B cell (primary cell): ENCODE measurements around the gene NAMPT. TPM values are rescaled to one million over a fixed set of nuclear protein-coding genes. Genes with fewer than 3 reads are reported as not detected.

Experiments
- ATAC-seq: fragments of 200-7000 bp; cut with Tn5 transposase; one replicate; pipeline ENCODE4 v1.10.0; 2021; ENCODE audit warnings: low read depth, mild to moderate bottlenecking, moderate number of reproducible peaks, moderate library complexity
- CTCF ChIA-PET: fragments of 350-600 bp; sonication (Branson Sonifier 250); formaldehyde crosslinking; loops from one replicate; lab custom pipeline; 2021; ENCODE audit warnings: antibody characterized with exemption, inconsistent platforms; lab: Charles Lee
- POLR2A ChIA-PET: fragments of 350-600 bp; sonication (Branson Sonifier 250); formaldehyde crosslinking; loops from one replicate; lab custom pipeline; 2021; ENCODE audit warnings: antibody characterized with exemption; lab: Charles Lee
- DNase-seq: peaks from one replicate; pipeline ENCODE4 v3.0.0; 2013
- H2AFZ ChIP-seq: 2 replicates; pipeline ENCODE4 v1.6.1; 2012; ENCODE audit warnings: mild to moderate bottlenecking, low read depth, low read length; ENCODE audit not compliant: insufficient read depth, poor library complexity, severe bottlenecking
- H3K27ac ChIP-seq, 2 donors: 1 replicate in 1 of 2; 2 replicates in 1 of 2; pipeline ENCODE4 v1.5.1; 2012 to 2013; ENCODE audit warnings: low read length in 2 of 2, mild to moderate bottlenecking in 2 of 2, moderate library complexity in 1 of 2
- H3K27me3 ChIP-seq, 4 experiments: fragments of 200-600 bp in 1 of 4; sonication (generic) in 1 of 4; replicated peaks in 1 of 4; 1 replicate in 2 of 4; 2 replicates in 2 of 4; pipeline versions ENCODE4 v1.6.1 to v1.7.0; 2013 to 2016; ENCODE audit warnings: low read length in 3 of 4, mild to moderate bottlenecking in 2 of 4, mixed read lengths in 1 of 4, moderate library complexity in 1 of 4; ENCODE audit not compliant: insufficient read depth in 4 of 4, control insufficient read depth in 3 of 4; ENCODE audit errors: control extremely low read depth in 1 of 4
- H3K36me3 ChIP-seq, 2 experiments: replicated peaks in 1 of 2; 1 replicate in 1 of 2; 2 replicates in 1 of 2; pipeline versions ENCODE4 v1.6.1 to v1.7.1; 2013; ENCODE audit warnings: low read length in 1 of 2; ENCODE audit not compliant: insufficient read depth in 2 of 2, control insufficient read depth in 1 of 2; ENCODE audit errors: control extremely low read depth in 1 of 2, extremely low read depth in 1 of 2
- H3K4me1 ChIP-seq, 2 donors: fragments of 200-600 bp in 1 of 2; sonication (generic) in 1 of 2; 1 replicate in 1 of 2; 2 replicates in 1 of 2; pipeline versions ENCODE4 v1.5.1 to v1.6.1; 2013 to 2017; ENCODE audit warnings: low read length in 2 of 2; ENCODE audit not compliant: control insufficient read depth in 2 of 2, insufficient read depth in 2 of 2
- H3K4me2 ChIP-seq: replicated peaks from 2 replicates; pipeline ENCODE3; 2012; ENCODE audit warnings: mild to moderate bottlenecking, low read depth, low read length; ENCODE audit not compliant: poor library complexity, severe bottlenecking
- H3K4me3 ChIP-seq, 5 experiments: fragments of 200-600 bp in 1 of 5; sonication (generic) in 1 of 5; 1 replicate in 3 of 5; 2 replicates in 2 of 5; pipeline versions ENCODE4 v1.5.1 to v1.7.0; 2011 to 2016; ENCODE audit warnings: low read length in 4 of 5, mild to moderate bottlenecking in 4 of 5, low read depth in 2 of 5, control low read depth in 1 of 5, moderate library complexity in 1 of 5; ENCODE audit not compliant: insufficient read depth in 1 of 5; ENCODE audit errors: control extremely low read depth in 1 of 5, extremely low read depth in 1 of 5
- H3K79me2 ChIP-seq: fragments of 200-600 bp; sonication (generic); one replicate; pipeline ENCODE4 v1.6.0; 2016; ENCODE audit warnings: low read length; ENCODE audit not compliant: control insufficient read depth, insufficient read depth
- H3K9ac ChIP-seq: fragments of 200-600 bp; sonication (generic); 2 replicates; pipeline ENCODE4 v1.6.1; 2017; ENCODE audit warnings: mild to moderate bottlenecking, low read length, moderate library complexity
- H3K9me3 ChIP-seq, 3 donors: one replicate each; pipeline versions ENCODE4 v1.6.1 to v1.7.1; 2013; ENCODE audit warnings: low read length in 2 of 3; ENCODE audit not compliant: control insufficient read depth in 2 of 3, insufficient read depth in 1 of 3; ENCODE audit errors: control extremely low read depth in 1 of 3
- H4K20me1 ChIP-seq: 2 replicates; pipeline ENCODE4 v1.6.0; 2012; ENCODE audit warnings: mild to moderate bottlenecking, low read length; ENCODE audit not compliant: insufficient read depth, control insufficient read depth, poor library complexity, severe bottlenecking
- H3K27ac Mint-ChIP-seq: one replicate; pipeline ENCODE4 v1.8.0; 2021; ENCODE audit warnings: mixed read lengths
- H3K27me3 Mint-ChIP-seq: one replicate; pipeline ENCODE4 v1.8.0; 2021; ENCODE audit warnings: mixed read lengths
- H3K4me1 Mint-ChIP-seq: one replicate; pipeline ENCODE4 v1.8.0; 2021; ENCODE audit warnings: mixed read lengths
- H3K4me3 Mint-ChIP-seq: one replicate; pipeline ENCODE4 v1.8.0; 2021; ENCODE audit warnings: mixed read lengths
- H3K9me3 Mint-ChIP-seq: one replicate; pipeline ENCODE4 v1.8.0; 2022; ENCODE audit warnings: mixed read lengths; ENCODE audit not compliant: insufficient read depth
- EZH2 ChIP-seq: IDR thresholded peaks from 2 replicates; pipeline ENCODE4 v1.6.1; 2012; ENCODE audit warnings: borderline replicate concordance, low read depth, mild to moderate bottlenecking, moderate library complexity, low read length; ENCODE audit not compliant: insufficient read depth, poor library complexity, severe bottlenecking
- WGBS: methylation state at CpG from one replicate; pipeline ENCODE4 v1.1.5; 2013; ENCODE audit warnings: missing lambda C conversion rate; ENCODE audit not compliant: insufficient coverage; 5-methylcytosine and 5-hydroxymethylcytosine counted together
- intact Hi-C: fragments of 100-400 bp; cut with micrococcal nuclease; formaldehyde crosslinking; loops from one replicate; pipeline ENCODE4 v1.10.0; 2022
- polyA plus RNA-seq: library from polyadenylated mRNA; depleted of rRNA; stranded (reverse); fragments of >200 nt; gene quantifications from 2 replicates; pipeline ENCODE4 v1.2.3, GENCODE V29; 2012
- total RNA-seq, 2 donors: library from RNA; stranded (reverse); fragments of 120-200 nt in 1 of 2; gene quantifications; 1 replicate in 1 of 2; 2 replicates in 1 of 2; pipeline versions ENCODE4 v1.2.3 to v1.2.4, GENCODE V29; 2013 to 2022
- TF ChIP-seq, protein P1 (sequence below): fragments of 200-600 bp; IDR thresholded peaks from one replicate; pipeline ENCODE4 v1.8.0; 2022; ENCODE audit warnings: antibody characterized with exemption, mild to moderate bottlenecking

NAMPT gene
- total and polyA plus RNA-seq, 2 donors (not counting 1 experiment from before 2014, with no cell fraction given): 11.6 to 48.8 TPM

DNA sequence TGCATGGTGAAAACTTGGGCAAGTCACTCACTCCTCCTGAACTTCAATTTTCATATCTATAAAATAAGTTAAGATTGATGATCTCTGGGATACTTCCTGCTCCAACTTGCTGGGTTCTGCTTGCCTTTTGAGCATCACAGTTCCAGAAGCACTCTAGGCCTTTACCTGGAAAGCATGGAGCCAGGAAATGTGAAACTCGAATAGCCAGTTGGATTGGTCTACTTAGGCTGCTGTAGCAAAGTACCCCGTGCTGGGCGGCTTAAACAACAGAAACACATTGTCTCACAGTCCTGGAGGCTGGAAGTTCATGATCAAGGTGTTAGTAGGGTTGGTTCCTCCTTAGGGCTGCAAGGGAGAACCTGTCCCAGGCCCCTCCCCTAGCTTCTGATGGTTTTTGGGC, 64.5 kb downstream of the NAMPT start:
- intact Hi-C loops: no loop called here
- H3K4me1 Mint-ChIP-seq: no peaks in the 10 kb centered on the region
- 94% methylated on average over 3 of the region's 3 CpGs for WGBS

DNA sequence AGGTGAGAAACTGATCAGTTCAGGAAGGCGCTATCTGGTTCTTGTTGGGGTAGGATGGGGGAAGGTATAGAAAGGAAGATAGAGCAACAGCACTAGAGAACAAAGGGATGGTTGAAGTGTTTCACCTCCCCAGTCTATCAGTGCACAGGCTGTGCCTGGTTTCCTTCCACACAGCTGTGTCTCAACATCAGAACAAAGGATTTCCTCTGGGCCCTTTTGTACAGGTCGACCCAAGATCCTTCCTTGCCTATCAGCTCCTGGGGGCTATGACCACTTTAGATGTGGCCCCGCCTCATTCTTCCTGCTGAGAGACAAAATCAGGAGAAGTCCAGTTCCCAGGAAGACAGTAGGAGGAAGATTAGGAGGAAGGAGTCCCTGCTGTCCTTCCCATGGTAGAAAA, 65.6 kb downstream of the NAMPT start:
- ChIA-PET POLR2A (no interaction called here), CTCF (no interaction called here)
- Histone ChIP-seq H3K9ac (no peak overlapping the region), H3K79me2 (no peaks in the 10 kb centered on the region), H2AFZ (no peak overlapping the region), H4K20me1 (no peaks in the 10 kb centered on the region), H3K4me2 (no peak overlapping the region), H3K4me1 (no peaks in the 10 kb centered on the region), H3K27ac (no peak overlapping the region), H3K4me3 (no peak overlapping the region), H3K9me3 (no peaks in the 10 kb centered on the region), H3K27me3 (no peaks in the 10 kb centered on the region), H3K36me3 (no peaks in the 10 kb centered on the region)
- DNase-seq: no peak
- no peak overlapping the region for H3K4me3 Mint-ChIP-seq
- H3K27ac Mint-ChIP-seq: no peak overlapping the region
- WGBS: no CpG with 5 or more reads among the region's 3 CpGs
- intact Hi-C loops: no loop called here
- ATAC-seq: no peak
- H3K27me3 Mint-ChIP-seq: peaks cover 9% of the 10 kb centered on the region
- no peaks in the 10 kb centered on the region for H3K9me3 Mint-ChIP-seq
- TF ChIP-seq EZH2: no peak
- TF ChIP-seq, protein P1, sequence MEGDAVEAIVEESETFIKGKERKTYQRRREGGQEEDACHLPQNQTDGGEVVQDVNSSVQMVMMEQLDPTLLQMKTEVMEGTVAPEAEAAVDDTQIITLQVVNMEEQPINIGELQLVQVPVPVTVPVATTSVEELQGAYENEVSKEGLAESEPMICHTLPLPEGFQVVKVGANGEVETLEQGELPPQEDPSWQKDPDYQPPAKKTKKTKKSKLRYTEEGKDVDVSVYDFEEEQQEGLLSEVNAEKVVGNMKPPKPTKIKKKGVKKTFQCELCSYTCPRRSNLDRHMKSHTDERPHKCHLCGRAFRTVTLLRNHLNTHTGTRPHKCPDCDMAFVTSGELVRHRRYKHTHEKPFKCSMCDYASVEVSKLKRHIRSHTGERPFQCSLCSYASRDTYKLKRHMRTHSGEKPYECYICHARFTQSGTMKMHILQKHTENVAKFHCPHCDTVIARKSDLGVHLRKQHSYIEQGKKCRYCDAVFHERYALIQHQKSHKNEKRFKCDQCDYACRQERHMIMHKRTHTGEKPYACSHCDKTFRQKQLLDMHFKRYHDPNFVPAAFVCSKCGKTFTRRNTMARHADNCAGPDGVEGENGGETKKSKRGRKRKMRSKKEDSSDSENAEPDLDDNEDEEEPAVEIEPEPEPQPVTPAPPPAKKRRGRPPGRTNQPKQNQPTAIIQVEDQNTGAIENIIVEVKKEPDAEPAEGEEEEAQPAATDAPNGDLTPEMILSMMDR: no peak
- H3K4me1 Mint-ChIP-seq: no peaks in the 10 kb centered on the region

More for the DNA sequence above, 64.5 kb downstream of the NAMPT start:
- CTCF ChIA-PET: no interaction called here
- POLR2A ChIA-PET: no interaction called here
- Histone ChIP-seq H3K4me1 (no peaks in the 10 kb centered on the region), H3K9me3 (no peaks in the 10 kb centered on the region), H2AFZ (no peak overlapping the region), H3K9ac (no peak overlapping the region), H3K4me3 (no peak overlapping the region), H3K36me3 (no peaks in the 10 kb centered on the region), H3K4me2 (no peak overlapping the region), H4K20me1 (no peaks in the 10 kb centered on the region), H3K27ac (no peak overlapping the region), H3K27me3 (peaks cover 0 to 6% (median 1%) of the 10 kb centered on the region in 4 experiments), H3K79me2 (no peaks in the 10 kb centered on the region)
- peaks cover 14% of the 10 kb centered on the region for H3K27me3 Mint-ChIP-seq
- ATAC-seq: no peak
- TF ChIP-seq, protein P1: no peak
- no peak for TF ChIP-seq EZH2
- H3K4me3 Mint-ChIP-seq: no peak overlapping the region
- DNase-seq: no peak
- no peaks in the 10 kb centered on the region for H3K9me3 Mint-ChIP-seq
- H3K27ac Mint-ChIP-seq: no peak overlapping the region
